ENCODE data around the gene PCARE.

Gene PCARE

GRCh38 chr2:29061616-29062015, 12.7 kb downstream of the PCARE start:
- H3K36me3 ChIP-seq (ENCODE audit: control insufficient read depth in 2 of 2, insufficient read depth in 1 of 2, low read length in 2 of 2) = no peaks in the 10 kb centered on the region
- no peak overlapping the region for H3K27ac ChIP-seq (ENCODE audit: extremely low read depth, low read depth, low read length)
- H3K4me1 ChIP-seq (ENCODE audit: control insufficient read depth, insufficient read depth, low read length) = no peaks in the 10 kb centered on the region
- ChIA-PET CTCF (interaction anchor here (0.6 kb wide), 1 partner anchor 1470 kb away, joined by 3 read pairs; no protein-coding TSS in a partner anchor), POLR2A (no interaction called here)
- TF ChIP-seq TSHZ1 (tag by site-specific recombination; IDR thresholded peaks at IDR 0.05; ENCODE audit: borderline replicate concordance) = no peak
- no peak for TF ChIP-seq MYNN (tag by site-specific recombination; IDR thresholded peaks at IDR 0.05; ENCODE audit: borderline replicate concordance)
- TF ChIP-seq ZNF169 (tag by site-specific recombination; IDR thresholded peaks at IDR 0.05) = no peak
- TF ChIP-seq KLF8 (tag by site-specific recombination; IDR thresholded peaks at IDR 0.05) = no peak
- no peak for TF ChIP-seq ZNF138 (tag by site-specific recombination; IDR thresholded peaks at IDR 0.05; ENCODE audit: borderline replicate concordance)
- TF ChIP-seq ZNF10 (tag by site-specific recombination; IDR thresholded peaks at IDR 0.05) = no peak
- TF ChIP-seq ZNF18 (tag by site-specific recombination; IDR thresholded peaks at IDR 0.05) = no peak
- H3K4me3 ChIP-seq (ENCODE audit: low read depth, low read length) = no peak overlapping the region
- H3K9me3 ChIP-seq (ENCODE audit: control insufficient read depth, insufficient read depth, low read depth, low read length) = no peaks in the 10 kb centered on the region

GRCh38 chr2:29061176-29061575, 13.1 kb downstream of the PCARE start:
- Histone ChIP-seq H3K9me3 (ENCODE audit: control insufficient read depth, insufficient read depth, low read depth, low read length) (no peaks in the 10 kb centered on the region), H3K27ac (ENCODE audit: extremely low read depth, low read depth, low read length) (no peak overlapping the region), H3K4me3 (ENCODE audit: low read depth, low read length) (no peak overlapping the region), H3K4me1 (ENCODE audit: control insufficient read depth, insufficient read depth, low read length) (no peaks in the 10 kb centered on the region), H3K36me3 (ENCODE audit: control insufficient read depth in 2 of 2, insufficient read depth in 1 of 2, low read length in 2 of 2) (no peaks in the 10 kb centered on the region)
- CTCF ChIA-PET = interaction anchor here (0.6 to 0.7 kb wide), 2 partner anchors 216 to 718 kb away, joined by 3 read pairs; no protein-coding TSS in a partner anchor
- TF ChIP-seq BCL11A (tag by site-specific recombination; IDR thresholded peaks at IDR 0.05; ENCODE audit: low read depth) = no peak
- no peak for TF ChIP-seq ZNF571 (tag by site-specific recombination; IDR thresholded peaks at IDR 0.05)
- no peak for TF ChIP-seq REST (tag by site-specific recombination; IDR thresholded peaks at IDR 0.05)
- no peak for TF ChIP-seq ZNF140 (tag by site-specific recombination; IDR thresholded peaks at IDR 0.05)
- TF ChIP-seq KLF7 (tag by site-specific recombination; IDR thresholded peaks at IDR 0.05; ENCODE audit: borderline replicate concordance) = no peak
- no peak for TF ChIP-seq ZSCAN30 (tag by site-specific recombination; IDR thresholded peaks at IDR 0.05)
- TF ChIP-seq SP2 (tag by site-specific recombination; IDR thresholded peaks at IDR 0.05) = no peak
- TF ChIP-seq ZNF146 (tag by site-specific recombination; IDR thresholded peaks at IDR 0.05) = no peak
- TF ChIP-seq MEIS1 (CRISPR knock-in tag; IDR thresholded peaks at IDR 0.05; ENCODE audit: borderline replicate concordance) = no peak
- TF ChIP-seq ZBTB21 (tag by site-specific recombination; IDR thresholded peaks at IDR 0.05) = no peak
- TF ChIP-seq ZNF274 (IDR thresholded peaks at IDR 0.05; ENCODE audit: low read length) = no peak
- TF ChIP-seq ZNF274 (tag by site-specific recombination; IDR thresholded peaks at IDR 0.05; ENCODE audit: borderline replicate concordance) = no peak
- no peak for TF ChIP-seq ZNF24 (tag by site-specific recombination; IDR thresholded peaks at IDR 0.05)
- TF ChIP-seq ZNF560 (tag by site-specific recombination; IDR thresholded peaks at IDR 0.05; ENCODE audit: borderline replicate concordance) = no peak
- no peak for TF ChIP-seq ZNF350 (tag by site-specific recombination; IDR thresholded peaks at IDR 0.05)
- TF ChIP-seq ZNF266 (tag by site-specific recombination; IDR thresholded peaks at IDR 0.05; ENCODE audit: low read depth) = no peak
- POLR2A ChIA-PET = no interaction called here

Data from HEK293 (cell line).